A673 (cell line): Measurements from ENCODE around the gene MOK. TPM values are rescaled to one million over a fixed set of nuclear protein-coding genes. Genes with fewer than 3 reads are reported as not detected.

ENCODE experiments used
- BruUV-seq: library from RNA; stranded (reverse); fragments of 400-500 nt; replicated peaks from 2 replicates; lab custom pipeline; 2021; lab: Mats Ljungman, UMichigan
- CTCF ChIA-PET: fragments of 300-600 bp; sonication (Branson Sonifier 250); formaldehyde crosslinking; loops from one replicate; lab custom pipeline; 2022; ENCODE audit warnings: antibody characterized with exemption; lab: Charles Lee
- POLR2A ChIA-PET: fragments of 300-600 bp; sonication (Branson Sonifier 250); formaldehyde crosslinking; loops from one replicate; lab custom pipeline; 2022; ENCODE audit warnings: antibody characterized with exemption; ENCODE audit not compliant: low non-redundant PET; lab: Charles Lee
- DNase-seq: peaks from one replicate; pipeline ENCODE4 v3.0.0-alpha.2; 2015; ENCODE audit warnings: low spot score
- H3K27ac ChIP-seq: fragments of 200-600 bp; sonication (generic); 2 replicates; pipeline ENCODE4 v1.5.1; 2016; ENCODE audit warnings: mixed run types, low read depth, mild to moderate bottlenecking, mixed read lengths, antibody characterized with exemption, low read length; ENCODE audit not compliant: poor library complexity, severe bottlenecking
- H3K27me3 ChIP-seq: fragments of 200-600 bp; sonication (generic); replicated peaks from 2 replicates; pipeline ENCODE4 v1.6.1; 2017; ENCODE audit warnings: mixed run types, low read depth, mild to moderate bottlenecking, mixed read lengths, antibody characterized with exemption, low read length; ENCODE audit not compliant: insufficient read depth, poor library complexity
- H3K36me3 ChIP-seq: fragments of 200-600 bp; sonication (generic); 2 replicates; pipeline ENCODE4 v1.6.1; 2016; ENCODE audit warnings: mixed run types, mild to moderate bottlenecking, mixed read lengths, antibody characterized with exemption, low read length; ENCODE audit not compliant: insufficient read depth, poor library complexity, severe bottlenecking
- H3K4me1 ChIP-seq: fragments of 200-600 bp; sonication (generic); 2 replicates; pipeline ENCODE4 v1.6.1; 2017; ENCODE audit warnings: mixed run types, mild to moderate bottlenecking, mixed read lengths, antibody characterized with exemption, low read length; ENCODE audit not compliant: insufficient read depth, poor library complexity, severe bottlenecking
- H3K4me3 ChIP-seq: fragments of 200-600 bp; sonication (generic); 2 replicates; pipeline ENCODE4 v1.5.1; 2016; ENCODE audit warnings: low read depth, mixed run types, mild to moderate bottlenecking, mixed read lengths, low read length; ENCODE audit not compliant: poor library complexity, severe bottlenecking
- H3K9me3 ChIP-seq: fragments of 200-600 bp; sonication (generic); 2 replicates; pipeline ENCODE4 v1.6.1; 2016; ENCODE audit warnings: mixed run types, low read depth, mild to moderate bottlenecking, mixed read lengths, antibody characterized with exemption, low read length; ENCODE audit not compliant: poor library complexity, severe bottlenecking
- EZH2 ChIP-seq: fragments of 200-600 bp; sonication (generic); IDR thresholded peaks from 2 replicates; pipeline ENCODE4 v1.6.1; 2017; ENCODE audit warnings: borderline replicate concordance, low read depth, mild to moderate bottlenecking, mixed read lengths, antibody characterized with exemption, low read length; ENCODE audit not compliant: poor library complexity, severe bottlenecking
- intact Hi-C: fragments of 100-400 bp; cut with micrococcal nuclease; formaldehyde crosslinking; loops from one replicate; pipeline ENCODE4 v1.10.0; 2022; ENCODE audit not compliant: unreplicated experiment
- total RNA-seq: library from RNA; stranded (reverse); gene quantifications from 2 replicates; pipeline ENCODE4 v1.2.3, GENCODE V29; 2021
- TF ChIP-seq, protein P1 (sequence below): fragments of 300-800, 200-600 bp; sonication (generic); conservative IDR thresholded peaks from 2 replicates; pipeline ENCODE4 v1.5.1; 2017; ENCODE audit warnings: low read depth, mild to moderate bottlenecking, antibody characterized with exemption, low read length, moderate library complexity, mixed read lengths

MOK gene
- total RNA-seq, 1 experiment from 2014 or later, result 27.4 TPM

DNA sequence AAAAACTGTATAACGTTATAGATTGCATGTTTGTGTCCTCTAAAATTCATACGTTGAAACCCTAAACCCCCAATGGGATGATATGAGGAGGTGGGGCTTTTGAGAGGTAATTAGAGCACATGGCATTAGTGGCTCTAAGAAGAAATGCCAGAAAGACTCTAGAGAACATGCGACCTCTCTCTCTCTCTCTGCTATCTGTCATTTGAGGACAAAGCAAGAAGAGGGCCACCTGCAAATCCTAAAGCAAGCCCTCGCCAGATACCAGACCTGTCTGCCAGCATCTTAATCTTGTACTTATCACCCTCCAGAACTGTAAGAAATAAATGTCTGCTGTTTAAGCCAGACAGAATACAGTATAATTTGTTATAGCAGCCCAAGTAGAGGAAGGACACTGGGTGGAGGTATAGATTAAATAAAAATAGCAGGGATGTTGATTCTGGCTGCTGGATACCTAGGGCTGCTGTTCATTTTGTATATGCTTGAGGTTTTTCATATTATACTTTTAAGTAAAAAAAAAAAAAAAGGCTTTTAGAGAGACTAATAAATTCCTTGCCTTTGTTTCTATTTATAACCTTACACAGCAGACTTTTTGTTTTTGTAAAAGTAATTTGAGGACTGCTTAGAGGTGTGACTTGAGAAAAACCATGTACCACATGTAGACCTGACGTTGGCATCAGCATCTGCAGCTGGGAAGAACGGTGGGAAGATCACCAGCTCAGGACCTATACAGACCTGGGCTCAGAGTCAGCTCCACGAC is 26.9 kb downstream of the MOK start:
- Histone ChIP-seq H3K27ac (no peak overlapping the region), H3K4me1 (no peaks in the 10 kb centered on the region), H3K9me3 (no peaks in the 10 kb centered on the region), H3K36me3 (no peaks in the 10 kb centered on the region), H3K27me3 (no peaks in the 10 kb centered on the region), H3K4me3 (no peak overlapping the region)
- no peak for DNase-seq
- TF ChIP-seq EZH2, result no peak
- TF ChIP-seq, protein P1, sequence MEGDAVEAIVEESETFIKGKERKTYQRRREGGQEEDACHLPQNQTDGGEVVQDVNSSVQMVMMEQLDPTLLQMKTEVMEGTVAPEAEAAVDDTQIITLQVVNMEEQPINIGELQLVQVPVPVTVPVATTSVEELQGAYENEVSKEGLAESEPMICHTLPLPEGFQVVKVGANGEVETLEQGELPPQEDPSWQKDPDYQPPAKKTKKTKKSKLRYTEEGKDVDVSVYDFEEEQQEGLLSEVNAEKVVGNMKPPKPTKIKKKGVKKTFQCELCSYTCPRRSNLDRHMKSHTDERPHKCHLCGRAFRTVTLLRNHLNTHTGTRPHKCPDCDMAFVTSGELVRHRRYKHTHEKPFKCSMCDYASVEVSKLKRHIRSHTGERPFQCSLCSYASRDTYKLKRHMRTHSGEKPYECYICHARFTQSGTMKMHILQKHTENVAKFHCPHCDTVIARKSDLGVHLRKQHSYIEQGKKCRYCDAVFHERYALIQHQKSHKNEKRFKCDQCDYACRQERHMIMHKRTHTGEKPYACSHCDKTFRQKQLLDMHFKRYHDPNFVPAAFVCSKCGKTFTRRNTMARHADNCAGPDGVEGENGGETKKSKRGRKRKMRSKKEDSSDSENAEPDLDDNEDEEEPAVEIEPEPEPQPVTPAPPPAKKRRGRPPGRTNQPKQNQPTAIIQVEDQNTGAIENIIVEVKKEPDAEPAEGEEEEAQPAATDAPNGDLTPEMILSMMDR, result no peak
- BruUV-seq, result no TSS peak
- ChIA-PET POLR2A (no interaction called here), CTCF (no interaction called here)
- intact Hi-C loops, result no loop called here

DNA sequence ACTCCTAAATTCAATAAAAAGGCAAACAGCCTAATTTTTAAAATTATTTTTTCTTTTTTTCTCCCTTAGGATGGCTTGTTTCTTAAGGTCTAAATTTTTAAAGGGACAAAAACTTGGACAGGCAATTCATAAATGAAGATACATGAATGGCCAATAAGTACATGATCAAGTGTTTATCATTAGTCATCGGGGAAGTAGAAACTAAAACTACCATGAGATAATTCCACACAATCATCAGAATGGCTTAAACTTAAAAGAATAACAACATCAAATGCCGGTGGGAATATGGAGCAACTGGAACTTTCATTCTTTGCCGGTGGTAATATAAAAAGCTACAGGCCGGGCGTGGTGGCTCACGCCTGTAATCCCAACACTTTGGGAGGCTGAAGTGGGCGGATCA is 29.1 kb downstream of the MOK start:
- no TSS peak for BruUV-seq
- Histone ChIP-seq H3K27me3 (no peaks in the 10 kb centered on the region), H3K4me3 (no peak overlapping the region), H3K4me1 (no peaks in the 10 kb centered on the region), H3K27ac (no peak overlapping the region), H3K9me3 (no peaks in the 10 kb centered on the region), H3K36me3 (no peaks in the 10 kb centered on the region)
- ChIA-PET POLR2A (no interaction called here), CTCF (no interaction called here)
- TF ChIP-seq, protein P1, result no peak
- no peak for TF ChIP-seq EZH2
- intact Hi-C loops, result no loop called here
- DNase-seq, result no peak

DNA sequence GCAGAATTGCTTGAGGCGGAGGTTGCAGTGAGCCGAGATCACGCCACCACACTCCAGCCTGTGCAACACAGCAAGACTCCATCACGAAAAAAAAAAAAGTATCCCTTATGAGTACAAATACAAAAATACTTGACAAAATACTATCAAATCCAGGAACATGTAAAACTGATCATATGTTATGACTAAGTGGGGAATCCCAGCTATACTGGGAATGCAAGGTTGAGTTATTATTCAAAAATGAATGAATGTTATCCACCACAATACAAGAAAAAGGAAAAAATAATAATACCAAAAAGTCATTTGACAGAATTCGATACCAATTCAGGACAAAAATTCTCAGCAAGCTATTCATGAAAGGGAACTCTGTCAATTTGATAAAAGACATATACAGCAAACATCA is 32.6 kb downstream of the MOK start:
- H3K36me3 ChIP-seq, result no peaks in the 10 kb centered on the region
- CTCF ChIA-PET, result no interaction called here
- H3K27ac ChIP-seq, result no peak overlapping the region
- TF ChIP-seq, protein P1, result no peak
- TF ChIP-seq EZH2, result no peak
- DNase-seq, result no peak
- no peaks in the 10 kb centered on the region for H3K27me3 ChIP-seq
- no TSS peak for BruUV-seq
- POLR2A ChIA-PET, result no interaction called here
- no peak overlapping the region for H3K4me3 ChIP-seq
- no peaks in the 10 kb centered on the region for H3K9me3 ChIP-seq
- no peaks in the 10 kb centered on the region for H3K4me1 ChIP-seq
- intact Hi-C loops, result no loop called here
